ENCODE results near the gene PKN3. TPM values are rescaled to one million over a fixed set of nuclear protein-coding genes. Genes with fewer than 3 reads are reported as not detected.

PKN3 gene
- total RNA-seq, 2 donors from 2014 or later = 26.0 to 27.2 TPM

DNA sequence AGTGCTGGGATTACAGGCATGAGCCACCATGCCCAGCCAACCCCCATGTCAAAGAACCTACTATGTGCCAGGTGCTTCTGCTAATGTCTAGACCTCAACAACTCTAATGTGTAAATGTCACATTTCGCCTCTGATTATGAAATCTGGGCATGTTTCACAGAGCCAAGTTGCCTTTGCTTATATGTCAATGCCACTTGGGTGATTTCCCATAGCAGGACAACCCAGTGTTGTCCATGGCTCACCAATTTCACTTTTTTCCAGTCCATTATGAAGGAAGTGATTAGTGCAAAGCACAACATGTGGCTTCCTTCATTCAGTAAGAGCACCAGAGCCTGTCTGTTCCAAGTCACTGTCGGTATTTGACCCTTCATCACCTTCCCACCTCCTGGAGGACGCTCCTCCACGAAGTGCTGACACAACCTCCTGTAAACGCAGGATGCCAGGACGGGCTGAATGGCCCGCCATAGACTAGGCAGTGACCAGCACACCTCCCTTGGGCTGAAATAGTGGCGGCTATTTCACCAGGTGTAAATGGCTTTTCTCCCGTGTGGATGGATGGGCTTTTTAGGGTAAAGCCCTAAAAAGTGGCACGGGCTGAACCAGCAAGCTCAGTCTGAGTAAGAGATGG, 962 bp upstream of the PKN3 start:
- Histone ChIP-seq H3K27ac (ENCODE audit: low read depth, low read length) (no peak overlapping the region), H3K9ac (ENCODE audit: extremely low read depth, low read length, poor library complexity, severe bottlenecking) (no peak overlapping the region), H3K4me3 (ENCODE audit: low read length) (no peak overlapping the region), H3K27me3 (ENCODE audit: control insufficient read depth, insufficient read depth, low read length, poor library complexity, severe bottlenecking) (no peaks in the 10 kb centered on the region), H3K36me3 (ENCODE audit: control insufficient read depth, insufficient read depth, low read length) (peaks cover 16% of the 10 kb centered on the region), H3K9me3 (ENCODE audit: control insufficient read depth, low read length) (no peaks in the 10 kb centered on the region), H3K4me1 (ENCODE audit: control insufficient read depth, insufficient read depth, low read length) (no peaks in the 10 kb centered on the region)
- H3K27me3 Mint-ChIP-seq (ENCODE audit: insufficient read depth) = no peaks in the 10 kb centered on the region
- H3K36me3 Mint-ChIP-seq (ENCODE audit: low read depth) = peaks cover 11% of the 10 kb centered on the region
- H3K9me3 Mint-ChIP-seq = no peaks in the 10 kb centered on the region
- H3K27ac Mint-ChIP-seq = peak overlapping the region; percentile 48
- peak; percentile 58 for DNase-seq
- TF ChIP-seq CTCF (conservative IDR thresholded peaks at IDR 0.05) = no peak
- 86 to 90% methylated on average over 10 of the region's 10 CpGs for WGBS, 2 experiments (ENCODE audit: insufficient coverage in 1 of 2, insufficient read length in 1 of 2)
- peaks cover 7% of the 10 kb centered on the region for H3K4me1 Mint-ChIP-seq
- H3K4me3 Mint-ChIP-seq = peak overlapping the region; percentile 78

- Mint-ChIP-seq H3K4me1 (peaks cover 3% of the 10 kb centered on the region), H3K27me3 (ENCODE audit: insufficient read depth) (no peaks in the 10 kb centered on the region), H3K4me3 (peak overlapping the region; percentile 78), H3K27ac (peak overlapping the region; percentile 87), H3K36me3 (ENCODE audit: low read depth) (no peaks in the 10 kb centered on the region), H3K9me3 (no peaks in the 10 kb centered on the region)
- Histone ChIP-seq H3K9ac (ENCODE audit: extremely low read depth, low read length, poor library complexity, severe bottlenecking) (peak overlapping the region; percentile 77), H3K27me3 (ENCODE audit: control insufficient read depth, insufficient read depth, low read length, poor library complexity, severe bottlenecking) (no peaks in the 10 kb centered on the region), H3K4me3 (ENCODE audit: low read length) (peak overlapping the region; percentile 86), H3K36me3 (ENCODE audit: control insufficient read depth, insufficient read depth, low read length) (peaks cover 10% of the 10 kb centered on the region), H3K9me3 (ENCODE audit: control insufficient read depth, low read length) (no peaks in the 10 kb centered on the region), H3K4me1 (ENCODE audit: control insufficient read depth, insufficient read depth, low read length) (peaks cover 4% of the 10 kb centered on the region), H3K27ac (ENCODE audit: low read depth, low read length) (no peak overlapping the region)
- DNase-seq = peak; percentile 88
- TF ChIP-seq CTCF (conservative IDR thresholded peaks at IDR 0.05) = no peak
- WGBS, 2 experiments (ENCODE audit: insufficient coverage in 1 of 2, insufficient read length in 1 of 2) = 6% methylated on average over 10 to 55 of the region's 55 CpGs
Observed at GRCh38 chr9:128702949-128703615, 779 bp downstream of the PKN3 start.

DNA sequence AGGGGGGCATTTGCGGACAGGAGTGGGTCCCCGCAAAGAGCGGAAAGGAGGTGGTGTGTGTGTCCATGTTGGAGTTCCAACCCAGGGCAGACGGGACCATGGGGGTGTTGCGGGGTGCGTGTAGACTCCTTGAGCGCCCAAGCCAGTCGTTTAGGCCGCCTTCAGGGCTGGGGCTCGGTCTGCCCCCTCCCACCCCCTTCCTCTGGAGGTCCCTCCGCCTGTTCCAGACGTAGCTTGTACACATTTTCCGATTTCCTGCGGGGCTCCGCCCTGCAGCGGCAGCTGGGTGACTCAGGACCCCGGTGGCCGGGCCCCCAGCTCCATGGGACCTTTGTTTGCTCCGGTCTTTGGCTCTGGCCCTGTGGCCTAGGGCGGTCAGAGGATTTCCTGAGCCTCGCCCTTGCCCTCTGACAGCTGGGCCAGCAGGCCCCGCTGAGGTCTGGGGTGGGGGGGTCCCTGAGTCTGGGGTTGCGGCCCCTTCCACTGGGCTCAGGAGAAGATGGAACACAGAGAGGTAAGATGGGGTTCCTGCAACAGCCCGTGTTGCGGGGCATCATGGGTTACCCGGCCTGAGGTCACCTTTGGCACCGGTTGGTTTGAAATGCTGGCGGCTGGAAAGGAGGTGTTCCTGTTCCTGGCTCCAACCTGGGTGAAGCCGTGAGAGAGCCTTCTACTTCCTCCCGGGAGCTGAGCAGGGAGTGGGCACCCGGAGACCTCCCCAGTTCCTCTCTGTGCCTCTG, 1.5 kb downstream of the PKN3 start:
- Histone ChIP-seq H3K4me3 (ENCODE audit: low read length) (peak overlapping the region; percentile 86), H3K9ac (ENCODE audit: extremely low read depth, low read length, poor library complexity, severe bottlenecking) (peak overlapping the region; percentile 77), H3K27ac (ENCODE audit: low read depth, low read length) (no peak overlapping the region), H3K9me3 (ENCODE audit: control insufficient read depth, low read length) (no peaks in the 10 kb centered on the region), H3K4me1 (ENCODE audit: control insufficient read depth, insufficient read depth, low read length) (peaks cover 4% of the 10 kb centered on the region), H3K36me3 (ENCODE audit: control insufficient read depth, insufficient read depth, low read length) (peaks cover 10% of the 10 kb centered on the region), H3K27me3 (ENCODE audit: control insufficient read depth, insufficient read depth, low read length, poor library complexity, severe bottlenecking) (no peaks in the 10 kb centered on the region)
- peak overlapping the region; percentile 78 for H3K4me3 Mint-ChIP-seq
- H3K4me1 Mint-ChIP-seq = peaks cover 3% of the 10 kb centered on the region
- no peak for DNase-seq
- H3K9me3 Mint-ChIP-seq = no peaks in the 10 kb centered on the region
- H3K27ac Mint-ChIP-seq = peak overlapping the region; percentile 87
- 85 to 94% methylated on average over 23 to 31 of the region's 31 CpGs for WGBS, 2 experiments (ENCODE audit: insufficient coverage in 1 of 2, insufficient read length in 1 of 2)
- TF ChIP-seq CTCF (conservative IDR thresholded peaks at IDR 0.05) = no peak
- peaks cover 5% of the 10 kb centered on the region for H3K36me3 Mint-ChIP-seq (ENCODE audit: low read depth)
- no peaks in the 10 kb centered on the region for H3K27me3 Mint-ChIP-seq (ENCODE audit: insufficient read depth)
